ENCODE results near the gene KCNJ12.
"Not testable (repeated sequence)": the region's sequence is repeated elsewhere in the genome, so short reads cannot be mapped to it uniquely, and the experiment has no call there.

DNA sequence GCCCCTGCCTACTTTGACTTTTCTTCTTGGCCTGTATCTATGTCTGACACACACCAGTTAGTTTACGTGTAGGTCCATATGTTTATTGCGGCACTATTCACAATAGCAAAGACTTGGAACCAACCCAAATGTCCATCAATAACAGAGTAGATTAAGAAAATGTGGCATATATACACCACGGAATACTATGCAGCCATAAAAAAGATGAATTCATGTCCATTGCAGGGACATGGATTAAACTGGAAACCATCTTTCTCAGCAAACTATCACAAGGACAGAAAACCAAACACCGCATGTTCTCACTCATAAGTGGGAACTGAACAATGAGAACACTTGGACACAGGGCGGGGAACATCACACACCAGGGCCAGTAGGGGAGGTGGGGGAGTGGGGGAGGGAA, 80.3 kb downstream of the KCNJ12 start:
- not testable (repeated sequence) for TF ChIP-seq BHLHE40 (IDR thresholded peaks at IDR 0.05; ENCODE audit: borderline replicate concordance); FOXM1 (IDR thresholded peaks at IDR 0.05; ENCODE audit: borderline replicate concordance); ELF4 (IDR thresholded peaks at IDR 0.05); HDGF (IDR thresholded peaks at IDR 0.05; ENCODE audit: borderline replicate concordance); L3MBTL2 (conservative IDR thresholded peaks at IDR 0.05); FOXK2 (IDR thresholded peaks at IDR 0.05); PKNOX1 (IDR thresholded peaks at IDR 0.05); SP1 (IDR thresholded peaks at IDR 0.05); SUZ12 (IDR thresholded peaks at IDR 0.05)

Measured in HEK293T (cell line).